Keratinocyte (primary cell): ENCODE data around the gene CSN1S1.

Experiments used
- CTCF ChIP-seq, 3 experiments: IDR thresholded peaks in 1 of 3; conservative IDR thresholded peaks in 1 of 3; optimal IDR thresholded peaks in 1 of 3; 2 replicates in 2 of 3; 3 replicates in 1 of 3; pipeline versions ENCODE3 to v1.5.1; 2011; ENCODE audit warnings: low read length in 3 of 3, mild to moderate bottlenecking in 3 of 3, moderate library complexity in 2 of 3, control low read depth in 1 of 3, inconsistent platforms in 1 of 3; ENCODE audit not compliant: insufficient read depth in 2 of 3; ENCODE audit errors: extremely low read depth in 1 of 3
- EZH2 ChIP-seq: IDR thresholded peaks from one replicate; pipeline ENCODE4 v1.6.1; 2012; ENCODE audit warnings: inconsistent platforms, mild to moderate bottlenecking, low read length, moderate library complexity

DNA sequence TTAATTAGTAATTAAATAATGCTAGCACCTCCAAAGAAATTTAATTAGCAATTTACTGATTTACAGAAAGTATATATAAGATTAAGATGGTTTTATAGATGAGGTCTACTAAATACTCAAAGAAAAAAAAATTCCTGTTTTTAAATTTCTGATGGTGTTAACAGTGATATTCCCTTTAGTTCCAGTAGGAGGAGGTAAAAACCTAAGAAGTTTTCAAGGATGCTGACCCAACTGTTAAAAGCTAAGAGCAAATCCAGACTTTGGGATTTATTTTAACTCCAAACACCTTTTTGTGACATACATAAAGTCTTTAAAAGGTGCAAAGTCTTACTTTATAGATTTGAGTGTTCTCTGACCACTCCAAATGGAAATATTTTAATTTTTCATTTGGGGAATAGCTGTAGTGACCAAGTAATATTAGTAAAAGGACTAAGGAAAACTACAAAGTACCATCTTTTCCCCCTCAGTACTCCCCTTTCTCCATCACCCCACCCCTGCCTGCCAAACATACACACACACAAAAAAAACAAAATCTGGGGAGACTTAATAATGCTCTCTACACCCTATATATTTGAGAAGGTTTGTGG is 34.2 kb upstream of the CSN1S1 start:
- TF ChIP-seq CTCF (optimal IDR thresholded peaks at IDR 0.05 in 1 of 3, IDR thresholded peaks at IDR 0.05 in 1 of 3, conservative IDR thresholded peaks at IDR 0.05 in 1 of 3; ENCODE audit: extremely low read depth in 1 of 3, insufficient read depth in 2 of 3, low read length in 3 of 3) (peak in 2 of 3 experiments; percentile 23), EZH2 (no peak)
